HepG2 (cell line): ENCODE results near the gene PIGO. TPM values are rescaled to one million over a fixed set of nuclear protein-coding genes. Genes with fewer than 3 reads are reported as not detected.

Experiments
- AHDC1 ChIP-seq: sonication (generic); formaldehyde crosslinking; IDR thresholded peaks from 2 replicates; pipeline ENCODE4 v1.5.1; 2020; ENCODE audit warnings: mild to moderate bottlenecking, missing genetic modification reagents, borderline replicate concordance
- ASH2L ChIP-seq: fragments of 300-600, 200-600 bp; sonication (generic); IDR thresholded peaks from 2 replicates; pipeline ENCODE4 v1.7.0; 2017; ENCODE audit warnings: low read depth, mild to moderate bottlenecking, moderate library complexity, mixed read lengths, low read length; ENCODE audit not compliant: insufficient read length
- ELF3 ChIP-seq: IDR thresholded peaks from 2 replicates; pipeline ENCODE4 v1.6.1; 2016; ENCODE audit warnings: missing genetic modification reagents, missing compliant biosample characterization
- EP300 ChIP-seq, 3 experiments: sonication (generic) in 1 of 3; formaldehyde crosslinking in 1 of 3; IDR thresholded peaks; 2 replicates each; pipeline versions ENCODE4 v1.5.1 to v1.6.1; 2011 to 2020; ENCODE audit warnings: low read depth in 2 of 3, low read length in 2 of 3, borderline replicate concordance in 1 of 3, improper control_type of control experiment in 1 of 3, mild to moderate bottlenecking in 1 of 3, missing genetic modification reagents in 1 of 3, moderate library complexity in 1 of 3
- JUNB ChIP-seq: sonication (generic); formaldehyde crosslinking; IDR thresholded peaks from 2 replicates; pipeline ENCODE4 v1.8.0; 2022; ENCODE audit warnings: missing genetic modification reagents, mild to moderate bottlenecking, borderline replicate concordance
- LCORL ChIP-seq, 2 experiments: fragments of 450-650 bp in 1 of 2; sonication (generic) in 1 of 2; formaldehyde crosslinking in 1 of 2; IDR thresholded peaks; 2 replicates each; pipeline versions ENCODE4 v1.5.0 to v1.6.1; 2017 to 2020; ENCODE audit warnings: antibody characterized with exemption in 1 of 2, missing genetic modification reagents in 1 of 2
- NFE2L1 ChIP-seq: sonication (generic); formaldehyde crosslinking; IDR thresholded peaks from 2 replicates; pipeline ENCODE4 v1.4.0; 2020; ENCODE audit warnings: missing genetic modification reagents, mild to moderate bottlenecking, borderline replicate concordance
- NFYB ChIP-seq: sonication (generic); formaldehyde crosslinking; IDR thresholded peaks from 2 replicates; pipeline ENCODE4 v1.4.0; 2020; ENCODE audit warnings: missing genetic modification reagents
- PITX1 ChIP-seq: sonication (generic); formaldehyde crosslinking; IDR thresholded peaks from 2 replicates; pipeline ENCODE4 v1.5.1; 2020; ENCODE audit warnings: mild to moderate bottlenecking, missing genetic modification reagents
- RAD51 ChIP-seq: fragments of 450-650 bp; IDR thresholded peaks from 2 replicates; pipeline ENCODE4 v1.6.1; 2016; ENCODE audit warnings: borderline replicate concordance
- SIN3B ChIP-seq: fragments of 150-350 bp; IDR thresholded peaks from 2 replicates; pipeline ENCODE4 v1.6.1; 2014; ENCODE audit warnings: low read length
- SSRP1 ChIP-seq: IDR thresholded peaks from 2 replicates; pipeline ENCODE4 v1.6.1; 2016; ENCODE audit warnings: control low read depth
- ZBTB42 ChIP-seq: sonication (generic); formaldehyde crosslinking; IDR thresholded peaks from 2 replicates; pipeline ENCODE4 v1.5.0; 2020; ENCODE audit warnings: mild to moderate bottlenecking, missing genetic modification reagents
- ZIK1 ChIP-seq: sonication (generic); formaldehyde crosslinking; IDR thresholded peaks from 2 replicates; pipeline ENCODE4 v1.5.0; 2020; ENCODE audit warnings: mild to moderate bottlenecking, low read depth, missing genetic modification reagents, borderline replicate concordance
- ZKSCAN5 ChIP-seq: sonication (generic); formaldehyde crosslinking; IDR thresholded peaks from 2 replicates; pipeline ENCODE4 v1.5.1; 2020; ENCODE audit warnings: mild to moderate bottlenecking, missing genetic modification reagents
- ZNF276 ChIP-seq: sonication (generic); formaldehyde crosslinking; IDR thresholded peaks from 2 replicates; pipeline ENCODE4 v1.4.0; 2020; ENCODE audit warnings: mild to moderate bottlenecking, low read depth, missing genetic modification reagents
- ZNF740 ChIP-seq: sonication (generic); formaldehyde crosslinking; IDR thresholded peaks from 2 replicates; pipeline ENCODE4 v1.4.0; 2020; ENCODE audit warnings: missing genetic modification reagents
- ZXDC ChIP-seq: sonication (generic); formaldehyde crosslinking; IDR thresholded peaks from 2 replicates; pipeline ENCODE4 v1.5.0; 2020; ENCODE audit warnings: mild to moderate bottlenecking, missing genetic modification reagents
- polyA plus RNA-seq, 8 experiments: library from polyadenylated mRNA; depleted of rRNA in 3 of 8; stranded (reverse) in 7 of 8; unstranded in 1 of 8; fragments of >200 nt; fragmentation: Illumina TruSeq in 4 of 8; extraction: Trizol in 4 of 8; gene quantifications; 2 replicates each; pipeline versions ENCODE4 v1.2.1 to v1.2.3, GENCODE V29; 2011 to 2016; ENCODE audit warnings: low read depth in 4 of 8, missing spikeins in 1 of 8, mixed read lengths in 1 of 8; ENCODE audit not compliant: insufficient read depth in 1 of 8
- total RNA-seq, 5 experiments: library from RNA; depleted of rRNA; stranded (reverse); fragments of >200 nt; fragmentation: Illumina TruSeq; extraction: Trizol; gene quantifications; 2 replicates each; pipeline ENCODE4 v1.2.3, GENCODE V29; 2016; ENCODE audit warnings: low read depth in 1 of 5

PIGO gene
- total and polyA plus RNA-seq, 2 of the 13 experiments (the other 11 are each of a cell fraction or from before 2014, with no cell fraction given), result 20.5 to 26.2 TPM

- TF ChIP-seq ZNF276 (CRISPR knock-in tag) (peak; percentile 79; the same call in 1 of the 2 replicates), ZKSCAN5 (CRISPR knock-in tag) (no peak), ZNF740 (CRISPR knock-in tag) (no peak), EP300 (IDR thresholded peaks at IDR 0.05; ENCODE audit: low read depth in 2 of 2, low read length in 2 of 2) (peak in 1 of 2 experiments; percentile 46; a peak in 1 of 4 replicates), EP300 (CRISPR knock-in tag; IDR thresholded peaks at IDR 0.05; ENCODE audit: borderline replicate concordance) (no peak), JUNB (CRISPR knock-in tag) (no peak), SIN3B (no peak), SSRP1 (no peak), ZIK1 (CRISPR knock-in tag) (no peak), ZBTB42 (no peak), AHDC1 (CRISPR knock-in tag) (no peak; the same call in 1 of the 2 replicates), LCORL (IDR thresholded peaks at IDR 0.05) (0 out of 2 replicates have a peak, but pooled peaks have one; percentile 52), LCORL (CRISPR knock-in tag; IDR thresholded peaks at IDR 0.05) (peak; percentile 80), PITX1 (CRISPR knock-in tag) (no peak), NFE2L1 (CRISPR knock-in tag) (peak; percentile 99), RAD51 (no peak), NFYB (CRISPR knock-in tag) (peak; percentile 70), ASH2L (peak; percentile 84), ELF3 (CRISPR knock-in tag) (no peak; the same call in 1 of the 2 replicates), ZXDC (CRISPR knock-in tag) (peak; percentile 66; the same call in 1 of the 2 replicates)
Observed at GRCh38 chr9:35071814-35072460, 24.5 kb downstream of the PIGO start (continued).
